GM12878 (cell line): ENCODE measurements around the gene KANSL3. TPM values are rescaled to one million over a fixed set of nuclear protein-coding genes. Genes with fewer than 3 reads are reported as not detected.

Experiments
- ATAC-seq: fragments of 200-7000 bp; cut with Tn5 transposase; 3 replicates; pipeline ENCODE4 v1.9.1; 2020; ENCODE audit warnings: mild to moderate bottlenecking, moderate library complexity
- BruUV-seq: library from RNA; stranded (reverse); fragments of 400-500 nt; replicated peaks from 2 replicates; lab custom pipeline; 2021; lab: Mats Ljungman, UMichigan
- CTCF ChIA-PET: fragments of 300-600 bp; sonication (Branson Sonifier 250); formaldehyde crosslinking; extraction: SDS; loops from one replicate; lab custom pipeline; 2021; ENCODE audit warnings: inconsistent platforms; lab: Yijun Ruan, JAX
- POLR2A ChIA-PET: fragments of 350-600 bp; formaldehyde crosslinking; extraction: SDS; loops from one replicate; lab custom pipeline; 2021; ENCODE audit warnings: inconsistent platforms; lab: Charles Lee
- RAD21 ChIA-PET: fragments of 300-600 bp; sonication (Branson Sonifier 250); formaldehyde crosslinking; loops from one replicate; lab custom pipeline; 2023; ENCODE audit warnings: antibody characterized with exemption; ENCODE audit not compliant: unreplicated experiment; lab: Charles Lee
- SMC1A ChIA-PET: fragments of 300-600 bp; sonication (Branson Sonifier 250); formaldehyde crosslinking; loops from one replicate; lab custom pipeline; 2023; ENCODE audit not compliant: unreplicated experiment, uncharacterized antibody; lab: Charles Lee
- DNase-seq: peaks from one replicate; pipeline ENCODE4 v3.0.0-alpha.2; 2011; ENCODE audit warnings: low read depth, low spot score
- FAIRE-seq: peaks from 3 replicates; lab custom pipeline; 2011; peaks lifted over from hg19 to GRCh38; lab: Jason Lieb, UNC
- H2AFZ ChIP-seq: 2 replicates; pipeline ENCODE4 v1.6.0; 2011; ENCODE audit warnings: low read depth, low read length, control low read depth; ENCODE audit not compliant: control insufficient read depth
- H3K27ac ChIP-seq: 2 replicates; pipeline ENCODE4 v1.5.1; 2011; ENCODE audit warnings: control low read depth; ENCODE audit not compliant: control insufficient read depth, insufficient read depth
- H3K27me3 ChIP-seq, 2 experiments: replicated peaks in 1 of 2; 2 replicates each; pipeline versions ENCODE4 v1.6.0 to v1.6.1; 2011; ENCODE audit warnings: low read length in 1 of 2; ENCODE audit not compliant: control insufficient read depth in 2 of 2, insufficient read depth in 2 of 2
- H3K36me3 ChIP-seq, 2 experiments: 2 replicates each; pipeline ENCODE4 v1.5.1; 2011; ENCODE audit warnings: low read length in 1 of 2; ENCODE audit not compliant: control insufficient read depth in 2 of 2, insufficient read depth in 2 of 2
- H3K4me1 ChIP-seq: 2 replicates; pipeline ENCODE4 v1.6.1; 2011; ENCODE audit warnings: mild to moderate bottlenecking, low read length, moderate library complexity, mixed read lengths; ENCODE audit not compliant: control insufficient read depth, insufficient read depth
- H3K4me2 ChIP-seq: 2 replicates; pipeline ENCODE4 v1.6.0; 2011; ENCODE audit warnings: control low read depth; ENCODE audit not compliant: control insufficient read depth, insufficient read depth
- H3K4me3 ChIP-seq: fragments of 200-600 bp; sonication (generic); 2 replicates; pipeline ENCODE4 v1.5.1; 2016
- H3K79me2 ChIP-seq: 2 replicates; pipeline ENCODE4 v1.6.0; 2011; ENCODE audit warnings: low read length; ENCODE audit not compliant: control insufficient read depth, insufficient read depth
- H3K9ac ChIP-seq: 2 replicates; pipeline ENCODE4 v1.8.0; 2011; ENCODE audit warnings: low read length, control low read depth, mixed read lengths; ENCODE audit not compliant: control insufficient read depth, insufficient read depth
- H3K9me3 ChIP-seq: replicated peaks from 3 replicates; pipeline ENCODE4 v1.5.1; 2011; ENCODE audit warnings: mild to moderate bottlenecking, low read length; ENCODE audit not compliant: control insufficient read depth, insufficient read depth
- H4K20me1 ChIP-seq: 2 replicates; pipeline ENCODE4 v1.6.0; 2011; ENCODE audit not compliant: control insufficient read depth, insufficient read depth
- BHLHE40 ChIP-seq, 2 experiments: fragments of 450-650 bp in 1 of 2; IDR thresholded peaks; 2 replicates each; pipeline ENCODE4 v1.6.1; 2011 to 2017; ENCODE audit warnings: low read depth in 2 of 2, borderline replicate concordance in 1 of 2, improper control_type of control experiment in 1 of 2, low read length in 1 of 2, mild to moderate bottlenecking in 1 of 2
- CBFB ChIP-seq: IDR thresholded peaks from 2 replicates; pipeline ENCODE4 v1.6.1; 2016; ENCODE audit warnings: antibody characterized with exemption, low read depth
- EZH2 ChIP-seq: IDR thresholded peaks from 2 replicates; pipeline ENCODE4 v1.6.1; 2012; ENCODE audit warnings: low read depth, mild to moderate bottlenecking, control low read depth, inconsistent platforms, low read length, borderline replicate concordance; ENCODE audit not compliant: control insufficient read depth
- GATAD2B ChIP-seq: fragments of 450-650 bp; conservative IDR thresholded peaks from 2 replicates; pipeline ENCODE4 v1.6.1; 2017; ENCODE audit warnings: low read depth, mild to moderate bottlenecking, moderate library complexity
- LARP7 ChIP-seq: fragments of 450-650 bp; IDR thresholded peaks from 2 replicates; pipeline ENCODE4 v1.6.1; 2017; ENCODE audit warnings: mild to moderate bottlenecking
- MYC ChIP-seq: IDR thresholded peaks from 2 replicates; pipeline ENCODE4 v1.6.1; 2011; ENCODE audit warnings: mild to moderate bottlenecking, low read length, moderate library complexity, inconsistent platforms; ENCODE audit not compliant: insufficient read depth, insufficient replicate concordance, insufficient read length, severe bottlenecking
- NBN ChIP-seq: fragments of 450-650 bp; IDR thresholded peaks from 2 replicates; pipeline ENCODE4 v1.6.1; 2016
- PAX8 ChIP-seq: fragments of 450-650 bp; IDR thresholded peaks from 2 replicates; pipeline ENCODE4 v1.6.1; 2017; ENCODE audit warnings: mild to moderate bottlenecking, moderate library complexity
- RAD51 ChIP-seq: fragments of 450-650 bp; IDR thresholded peaks from 2 replicates; pipeline ENCODE4 v1.6.1; 2016; ENCODE audit warnings: moderate library complexity, mild to moderate bottlenecking, inconsistent platforms
- REST ChIP-seq: IDR thresholded peaks from 2 replicates; pipeline ENCODE4 v1.6.1; 2012; ENCODE audit warnings: mild to moderate bottlenecking, low read depth, low read length
- RFX5 ChIP-seq: IDR thresholded peaks from 2 replicates; pipeline ENCODE4 v1.6.1; 2011; ENCODE audit warnings: low read depth, low read length, improper control_type of control experiment
- SMC3 ChIP-seq: IDR thresholded peaks from 2 replicates; pipeline ENCODE4 v1.6.1; 2011; ENCODE audit warnings: low read length, improper control_type of control experiment, borderline replicate concordance
- ZZZ3 ChIP-seq: IDR thresholded peaks from 2 replicates; pipeline ENCODE4 v1.6.1; 2011; ENCODE audit warnings: low read depth; ENCODE audit not compliant: control insufficient read depth, insufficient read length
- WGBS: methylation state at CpG from one replicate; pipeline ENCODE4 v1.1.6; 2016; ENCODE audit warnings: low lambda C conversion rate; ENCODE audit not compliant: insufficient replicate concordance, insufficient coverage; ENCODE audit errors: missing lambda C conversion rate; 5-methylcytosine and 5-hydroxymethylcytosine counted together
- in situ Hi-C: fragments of 300-500 bp; cut with MboI; formaldehyde crosslinking; loops from 9 replicates; pipeline ENCODE4 v1.14.3; 2018; ENCODE audit warnings: mixed read lengths
- intact Hi-C: fragments of 100-400 bp; cut with micrococcal nuclease; formaldehyde crosslinking; loops from one replicate; pipeline ENCODE4 v1.14.2; 2022; ENCODE audit not compliant: unreplicated experiment
- polyA plus RNA-seq, 11 experiments: library from polyadenylated mRNA; depleted of rRNA in 4 of 11; unstranded in 6 of 11; stranded (reverse) in 5 of 11; fragments of >200 nt; fragmentation: Nextera tagmentation in 4 of 11; fragmentation: Illumina TruSeq in 1 of 11; extraction: Ambion mirVana in 4 of 11; extraction: Trizol in 1 of 11; gene quantifications; 1 replicate in 1 of 11; 2 replicates in 10 of 11; pipeline versions ENCODE4 v1.2.1 to v1.2.3, GENCODE V29; 2011 to 2016; ENCODE audit warnings: inconsistent platforms in 2 of 11, missing spikeins in 2 of 11, low read depth in 1 of 11
- total RNA-seq, 4 experiments: library from RNA; depleted of rRNA in 3 of 4; stranded (reverse); fragments of >200 nt in 3 of 4; fragmentation: Illumina TruSeq in 1 of 4; extraction: Trizol in 1 of 4; gene quantifications; 2 replicates each; pipeline versions ENCODE4 v1.2.1 to v1.2.3, GENCODE V29; 2013 to 2021
- TF ChIP-seq, protein P1 (sequence below): fragments of 450-650 bp; conservative IDR thresholded peaks from 2 replicates; pipeline ENCODE4 v1.6.1; 2017; ENCODE audit warnings: mild to moderate bottlenecking, moderate library complexity

KANSL3 gene
- total and polyA plus RNA-seq, 10 of the 15 experiments (the other 5 are each of a cell fraction or from before 2014, with no cell fraction given), result 5.6 to 25.9 (median 16.7) TPM

GRCh38 chr2:96579422-96579821, 58.7 kb downstream of the KANSL3 start:
- Histone ChIP-seq H3K9me3 (no peaks in the 10 kb centered on the region), H3K4me1 (no peaks in the 10 kb centered on the region), H3K9ac (no peak overlapping the region)
- POLR2A ChIA-PET, result no interaction called here
- 93% methylated on average over 2 of the region's 2 CpGs for WGBS
- TF ChIP-seq PAX8 (no peak), EZH2 (no peak), ZZZ3 (no peak), REST (no peak), CBFB (no peak), MYC (no peak), RAD51 (no peak), SMC3 (no peak), NBN (no peak), GATAD2B (no peak), BHLHE40 (IDR thresholded peaks at IDR 0.05; ENCODE audit: borderline replicate concordance in 1 of 2, low read depth in 2 of 2, low read length in 1 of 2) (no peak), LARP7 (no peak), RFX5 (no peak)
- TF ChIP-seq, protein P1, sequence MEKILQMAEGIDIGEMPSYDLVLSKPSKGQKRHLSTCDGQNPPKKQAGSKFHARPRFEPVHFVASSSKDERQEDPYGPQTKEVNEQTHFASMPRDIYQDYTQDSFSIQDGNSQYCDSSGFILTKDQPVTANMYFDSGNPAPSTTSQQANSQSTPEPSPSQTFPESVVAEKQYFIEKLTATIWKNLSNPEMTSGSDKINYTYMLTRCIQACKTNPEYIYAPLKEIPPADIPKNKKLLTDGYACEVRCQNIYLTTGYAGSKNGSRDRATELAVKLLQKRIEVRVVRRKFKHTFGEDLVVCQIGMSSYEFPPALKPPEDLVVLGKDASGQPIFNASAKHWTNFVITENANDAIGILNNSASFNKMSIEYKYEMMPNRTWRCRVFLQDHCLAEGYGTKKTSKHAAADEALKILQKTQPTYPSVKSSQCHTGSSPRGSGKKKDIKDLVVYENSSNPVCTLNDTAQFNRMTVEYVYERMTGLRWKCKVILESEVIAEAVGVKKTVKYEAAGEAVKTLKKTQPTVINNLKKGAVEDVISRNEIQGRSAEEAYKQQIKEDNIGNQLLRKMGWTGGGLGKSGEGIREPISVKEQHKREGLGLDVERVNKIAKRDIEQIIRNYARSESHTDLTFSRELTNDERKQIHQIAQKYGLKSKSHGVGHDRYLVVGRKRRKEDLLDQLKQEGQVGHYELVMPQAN, result no peak
- TF ChIP-seq, all 136 proteins: peak for 0
- DNase-seq (no peak), ATAC-seq (no peak), FAIRE-seq (no peak)
- in situ Hi-C loops (no loop called here), intact Hi-C loops (loop anchor here (10.0 kb wide), 1 partner anchor 385 kb away; no protein-coding TSS in a partner anchor)
- no peaks in the 10 kb centered on the region for H3K27me3 ChIP-seq
- H3K4me2 ChIP-seq, result no peak overlapping the region
- ChIA-PET RAD21 (interaction anchor here (1.4 kb wide), 1 partner anchor 183 kb away, joined by 3 read pairs; no protein-coding TSS in a partner anchor), SMC1A (no interaction called here), CTCF (interaction anchor here (0.6 to 1.8 kb wide), 3 partner anchors 19 to 172 kb away, joined by 3 to 5 read pairs (median 3); no protein-coding TSS in a partner anchor)
- BruUV-seq, result no TSS peak
- H3K27ac ChIP-seq, result no peak overlapping the region
- H2AFZ ChIP-seq, result no peak overlapping the region
- H3K36me3 ChIP-seq, result no peaks in the 10 kb centered on the region
- H3K79me2 ChIP-seq, result no peaks in the 10 kb centered on the region
- H4K20me1 ChIP-seq, result no peaks in the 10 kb centered on the region
- H3K4me3 ChIP-seq, result no peak overlapping the region
